ENCODE data around the gene S100A2. TPM values are rescaled to one million over a fixed set of nuclear protein-coding genes. Genes with fewer than 3 reads are reported as not detected.

Gene S100A2
- total RNA-seq, 4 donors from 2014 or later = 2.7 to 73.3 (median 14.2) TPM

- peak; percentile 39 for ATAC-seq
- Histone ChIP-seq H3K9me3 (no peaks in the 10 kb centered on the region), H3K4me1 (peaks cover 4 to 41% (median 24%) of the 10 kb centered on the region in 3 donors), H3K27ac (peak overlapping the region; percentile 63 to 80 (median 72)), H3K4me3 (no peak overlapping the region), H3K27me3 (no peaks in the 10 kb centered on the region), H3K36me3 (no peaks in the 10 kb centered on the region)
- 39 to 60% methylated on average over 1 to 2 of the region's 2 CpGs for WGBS, 2 donors (ENCODE audit: low coverage in 1 of 2)
- TF ChIP-seq POLR2A (IDR thresholded peaks at IDR 0.05) (no peak), POLR2AphosphoS5 (IDR thresholded peaks at IDR 0.05) (peak; percentile 21)
Measured at GRCh38 chr1:153553830-153554541, 11.7 kb downstream of the S100A2 start.

- peaks cover 4 to 50% (median 33%) of the 10 kb centered on the region in 3 donors for H3K4me1 ChIP-seq
Measured at GRCh38 chr1:153553096-153553495, 12.5 kb downstream of the S100A2 start.

GRCh38 chr1:153552335-153552734, 13.3 kb downstream of the S100A2 start:
- WGBS, 2 donors (ENCODE audit: low coverage in 1 of 2) = 83% methylated on average over 3 to 6 of the region's 8 CpGs
- H3K4me1 ChIP-seq = peaks cover 4 to 57% (median 41%) of the 10 kb centered on the region in 3 donors
- no peaks in the 10 kb centered on the region for H3K9me3 ChIP-seq
- TF ChIP-seq CTCF (IDR thresholded peaks at IDR 0.05) (no peak), EP300 (IDR thresholded peaks at IDR 0.05) (no peak), POLR2AphosphoS5 (IDR thresholded peaks at IDR 0.05) (no peak), POLR2A (IDR thresholded peaks at IDR 0.05) (no peak)
- ATAC-seq = no peak
- no peaks in the 10 kb centered on the region for H3K36me3 ChIP-seq
- H3K27me3 ChIP-seq = no peaks in the 10 kb centered on the region
- H3K4me3 ChIP-seq = no peak overlapping the region
- peak overlapping the region in 1 of 4 donors; percentile 77 for H3K27ac ChIP-seq

More at GRCh38 chr1:153553096-153553495, 12.5 kb downstream of the S100A2 start:
- Histone ChIP-seq H3K27me3 (no peaks in the 10 kb centered on the region), H3K9me3 (no peaks in the 10 kb centered on the region), H3K4me3 (no peak overlapping the region), H3K36me3 (no peaks in the 10 kb centered on the region), H3K27ac (peak overlapping the region in 3 of 4 donors; percentile 67 to 80 (median 77))
- WGBS, 2 donors (ENCODE audit: low coverage in 1 of 2) = 83% methylated on average over 3 of the region's 12 CpGs; no CpG with 5 or more reads in 1 of the 2 donors
- TF ChIP-seq EP300 (IDR thresholded peaks at IDR 0.05) = no peak
- TF ChIP-seq POLR2AphosphoS5 (IDR thresholded peaks at IDR 0.05) = no peak
- no peak for ATAC-seq

- Histone ChIP-seq H3K36me3 (no peaks in the 10 kb centered on the region), H3K27me3 (no peaks in the 10 kb centered on the region), H3K9me3 (no peaks in the 10 kb centered on the region), H3K4me1 (peaks cover 4 to 71% (median 55%) of the 10 kb centered on the region in 3 donors), H3K27ac (peak overlapping the region in 2 of 4 donors; percentile 71 to 79), H3K4me3 (no peak overlapping the region)
- no peak for TF ChIP-seq POLR2A (IDR thresholded peaks at IDR 0.05)
- TF ChIP-seq CTCF (IDR thresholded peaks at IDR 0.05) = no peak
- TF ChIP-seq EP300 (IDR thresholded peaks at IDR 0.05) = no peak
- no peak for ATAC-seq
- 78% methylated on average over 7 of the region's 10 CpGs; no CpG with 5 or more reads in 1 of the 2 donors for WGBS, 2 donors (ENCODE audit: low coverage in 1 of 2)
Measured at GRCh38 chr1:153550827-153551500, 14.7 kb downstream of the S100A2 start.

GRCh38 chr1:153550398-153550758, 15.3 kb downstream of the S100A2 start:
- TF ChIP-seq POLR2A (IDR thresholded peaks at IDR 0.05) (no peak), CTCF (IDR thresholded peaks at IDR 0.05) (no peak), POLR2AphosphoS5 (IDR thresholded peaks at IDR 0.05) (no peak)
- H3K4me1 ChIP-seq = peaks cover 4 to 77% (median 60%) of the 10 kb centered on the region in 3 donors
- H3K27me3 ChIP-seq = no peaks in the 10 kb centered on the region
- no peaks in the 10 kb centered on the region for H3K9me3 ChIP-seq
- H3K36me3 ChIP-seq = no peaks in the 10 kb centered on the region
- no CpG with 5 or more reads among the region's 4 CpGs for WGBS, 2 donors (ENCODE audit: low coverage in 1 of 2)
- ATAC-seq = no peak
- H3K4me3 ChIP-seq = no peak overlapping the region
- peak overlapping the region in 3 of 4 donors; percentile 70 to 79 (median 71) for H3K27ac ChIP-seq
